ENCODE data around the gene SEZ6. TPM values are rescaled to one million over a fixed set of nuclear protein-coding genes. Genes with fewer than 3 reads are reported as not detected.

SEZ6 gene
- total RNA-seq, 4 donors from 2014 or later, result 0.42 to 0.83 (median 0.52) TPM; not detected in 1

- H3K4me1 ChIP-seq, result no peaks in the 10 kb centered on the region
- H3K27me3 ChIP-seq, result peaks cover 0 to 23% (median 0%) of the 10 kb centered on the region in 4 donors
- no peak overlapping the region for H3K27ac ChIP-seq (replicated peaks in 1 of 4)
- WGBS, result 91% methylated on average over 11 of the region's 13 CpGs
- intact Hi-C loops (cut with DNase I), result no loop called here
- TF ChIP-seq EP300 (IDR thresholded peaks at IDR 0.05) (no peak), POLR2A (IDR thresholded peaks at IDR 0.05; ENCODE audit: low read depth) (no peak), POLR2AphosphoS5 (IDR thresholded peaks at IDR 0.05) (no peak)
- TF ChIP-seq, protein P1, sequence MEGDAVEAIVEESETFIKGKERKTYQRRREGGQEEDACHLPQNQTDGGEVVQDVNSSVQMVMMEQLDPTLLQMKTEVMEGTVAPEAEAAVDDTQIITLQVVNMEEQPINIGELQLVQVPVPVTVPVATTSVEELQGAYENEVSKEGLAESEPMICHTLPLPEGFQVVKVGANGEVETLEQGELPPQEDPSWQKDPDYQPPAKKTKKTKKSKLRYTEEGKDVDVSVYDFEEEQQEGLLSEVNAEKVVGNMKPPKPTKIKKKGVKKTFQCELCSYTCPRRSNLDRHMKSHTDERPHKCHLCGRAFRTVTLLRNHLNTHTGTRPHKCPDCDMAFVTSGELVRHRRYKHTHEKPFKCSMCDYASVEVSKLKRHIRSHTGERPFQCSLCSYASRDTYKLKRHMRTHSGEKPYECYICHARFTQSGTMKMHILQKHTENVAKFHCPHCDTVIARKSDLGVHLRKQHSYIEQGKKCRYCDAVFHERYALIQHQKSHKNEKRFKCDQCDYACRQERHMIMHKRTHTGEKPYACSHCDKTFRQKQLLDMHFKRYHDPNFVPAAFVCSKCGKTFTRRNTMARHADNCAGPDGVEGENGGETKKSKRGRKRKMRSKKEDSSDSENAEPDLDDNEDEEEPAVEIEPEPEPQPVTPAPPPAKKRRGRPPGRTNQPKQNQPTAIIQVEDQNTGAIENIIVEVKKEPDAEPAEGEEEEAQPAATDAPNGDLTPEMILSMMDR (IDR thresholded peaks at IDR 0.05), result no peak
- no peak overlapping the region for H3K4me3 ChIP-seq
- H3K9me3 ChIP-seq, result no peaks in the 10 kb centered on the region
- DNase-seq (ENCODE audit: extremely low spot score), result no peak
- no peaks in the 10 kb centered on the region for H3K36me3 ChIP-seq
Observed at GRCh38 chr17:28993645-28994426, 12.0 kb downstream of the SEZ6 start.

DNA sequence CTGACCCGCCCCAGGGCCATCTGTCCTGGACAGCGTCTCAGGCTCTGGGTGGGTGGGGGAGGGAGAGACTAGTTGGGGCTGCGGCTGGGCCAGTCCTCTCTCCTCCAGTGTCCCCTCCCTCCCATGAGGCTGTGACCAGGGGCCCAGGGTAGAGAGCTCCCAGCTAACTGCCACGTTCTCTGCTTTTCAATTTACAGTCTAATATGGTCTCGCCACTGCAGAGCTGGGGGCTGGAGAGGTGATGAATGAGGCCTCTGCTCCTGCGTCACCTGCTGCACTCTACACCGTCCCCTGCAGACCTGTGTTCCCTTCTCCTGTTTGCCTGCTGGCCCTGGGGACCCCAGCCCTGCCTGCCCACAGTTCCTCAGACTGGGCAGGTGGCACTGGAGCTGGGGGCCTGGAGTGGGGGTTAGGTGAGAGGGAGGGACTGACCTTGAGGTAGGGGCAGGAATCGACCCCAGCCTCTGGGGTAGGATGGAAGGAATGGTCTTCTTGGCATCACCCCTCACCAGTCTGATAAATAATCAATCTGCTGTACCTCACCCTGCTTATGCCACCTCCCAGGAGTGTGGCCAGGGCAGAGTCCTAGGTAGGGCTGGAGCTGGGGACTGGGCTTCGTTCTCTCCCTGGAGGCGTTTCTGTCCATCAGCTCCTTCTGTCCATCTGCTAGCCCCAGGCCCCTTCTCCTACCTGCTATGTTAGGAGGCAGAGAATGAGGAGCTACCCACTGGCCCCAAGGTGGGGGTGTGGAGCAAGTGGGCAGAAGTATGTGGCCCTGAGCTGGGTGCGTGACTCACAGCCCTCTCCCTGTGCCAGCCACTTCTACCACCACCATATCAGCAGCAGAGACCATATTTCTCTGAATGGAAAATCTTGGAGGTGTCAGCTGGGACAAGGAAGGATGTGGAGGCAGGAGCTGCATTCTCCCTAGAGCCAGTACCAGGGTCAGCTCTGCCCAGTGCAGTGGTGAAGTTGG lies 12.9 kb downstream of the SEZ6 start:
- Histone ChIP-seq H3K4me1 (no peaks in the 10 kb centered on the region), H3K36me3 (no peaks in the 10 kb centered on the region), H3K27me3 (peaks cover 0 to 29% (median 0%) of the 10 kb centered on the region in 4 donors), H3K27ac (replicated peaks in 1 of 4) (no peak overlapping the region), H3K4me3 (no peak overlapping the region), H3K9me3 (no peaks in the 10 kb centered on the region)
- WGBS, result 71% methylated on average over 11 of the region's 11 CpGs
- no peak for DNase-seq (ENCODE audit: extremely low spot score)
- no peak for TF ChIP-seq POLR2A (IDR thresholded peaks at IDR 0.05; ENCODE audit: low read depth)
- TF ChIP-seq EP300 (IDR thresholded peaks at IDR 0.05), result no peak
- TF ChIP-seq, protein P1 (IDR thresholded peaks at IDR 0.05), result no peak
- no peak for TF ChIP-seq POLR2AphosphoS5 (IDR thresholded peaks at IDR 0.05)
- intact Hi-C loops (cut with DNase I), result no loop called here

- H3K9me3 ChIP-seq, result no peaks in the 10 kb centered on the region
- intact Hi-C loops (cut with DNase I), result no loop called here
Observed at GRCh38 chr17:28992185-28992584, 13.6 kb downstream of the SEZ6 start.

GRCh38 chr17:28991779-28992178 lies 14.1 kb downstream of the SEZ6 start:
- H3K4me1 ChIP-seq, result no peaks in the 10 kb centered on the region
- 48% methylated on average over 5 of the region's 8 CpGs for WGBS
- no peak overlapping the region for H3K4me3 ChIP-seq
- no peak overlapping the region for H3K27ac ChIP-seq (replicated peaks in 1 of 4)
- H3K36me3 ChIP-seq, result no peaks in the 10 kb centered on the region
- intact Hi-C loops (cut with DNase I), result no loop called here
- TF ChIP-seq, protein P1 (IDR thresholded peaks at IDR 0.05), result no peak
- TF ChIP-seq POLR2A (IDR thresholded peaks at IDR 0.05; ENCODE audit: low read depth) (no peak), POLR2AphosphoS5 (IDR thresholded peaks at IDR 0.05) (no peak), EP300 (IDR thresholded peaks at IDR 0.05) (no peak)
- peaks cover 0 to 40% (median 0%) of the 10 kb centered on the region in 4 donors for H3K27me3 ChIP-seq
- DNase-seq (ENCODE audit: extremely low spot score), result no peak
- no peaks in the 10 kb centered on the region for H3K9me3 ChIP-seq

More at GRCh38 chr17:28992185-28992584, 13.6 kb downstream of the SEZ6 start:
- no peak for DNase-seq (ENCODE audit: extremely low spot score)
- Histone ChIP-seq H3K27me3 (peaks cover 0 to 36% (median 0%) of the 10 kb centered on the region in 4 donors), H3K36me3 (no peaks in the 10 kb centered on the region), H3K4me1 (no peaks in the 10 kb centered on the region), H3K4me3 (no peak overlapping the region), H3K27ac (replicated peaks in 1 of 4) (no peak overlapping the region)
- TF ChIP-seq POLR2A (IDR thresholded peaks at IDR 0.05; ENCODE audit: low read depth) (no peak), POLR2AphosphoS5 (IDR thresholded peaks at IDR 0.05) (no peak), EP300 (IDR thresholded peaks at IDR 0.05) (no peak)
- TF ChIP-seq, protein P1 (IDR thresholded peaks at IDR 0.05), result no peak
- WGBS, result 62% methylated on average over 7 of the region's 7 CpGs

Data from esophagus muscularis mucosa (tissue), 4 donors.